K562 (cell line): Measurements from ENCODE around the gene CAMK2G. TPM values are rescaled to one million over a fixed set of nuclear protein-coding genes. Genes with fewer than 3 reads are reported as not detected.

Experiments
- ATAC-seq: fragments of 200-7000 bp; cut with Tn5 transposase; 3 replicates; pipeline ENCODE4 v1.9.1; 2020; ENCODE audit warnings: moderate library complexity
- BruUV-seq: library from RNA; stranded (reverse); fragments of 400-500 nt; replicated peaks from 2 replicates; lab custom pipeline; 2021; lab: Mats Ljungman, UMichigan
- CTCF ChIA-PET: fragments of 300-600 bp; formaldehyde crosslinking; extraction: SDS; loops from one replicate; lab custom pipeline; 2021; ENCODE audit warnings: low intra/inter-chr PET ratio; lab: Yijun Ruan, JAX
- POLR2A ChIA-PET: fragments of 300-600, 350-650 bp; sonication (Branson Sonifier 250); formaldehyde crosslinking; extraction: SDS; loops from one replicate; lab custom pipeline; 2021; ENCODE audit warnings: antibody characterized with exemption, inconsistent platforms; lab: Yijun Ruan, JAX
- DNase-seq, 4 experiments: peaks; one replicate each; pipeline versions ENCODE4 v3.0.0 to v3.0.0-alpha.2; 2011 to 2018; ENCODE audit warnings: low spot score in 3 of 4, mixed read lengths in 3 of 4; ENCODE audit errors: extremely low read depth in 1 of 4
- FAIRE-seq: peaks from 2 replicates; lab custom pipeline; 2011; peaks lifted over from hg19 to GRCh38; lab: Jason Lieb, UNC
- H2AFZ ChIP-seq: 2 replicates; pipeline ENCODE4 v1.6.0; 2011; ENCODE audit warnings: low read depth, low read length, control low read depth, inconsistent platforms
- H3K27ac ChIP-seq: fragments of 200-600 bp; 3 replicates; pipeline ENCODE4 v1.8.0; 2011; ENCODE audit warnings: low read depth, mild to moderate bottlenecking, control low read depth, inconsistent platforms, low read length, moderate library complexity, mixed read lengths; ENCODE audit errors: extremely low read depth
- H3K27me3 ChIP-seq, 2 experiments: fragments of 300-600 bp in 1 of 2; 2 replicates in 1 of 2; 3 replicates in 1 of 2; pipeline versions ENCODE4 v1.6.0 to v1.8.0; 2011; ENCODE audit warnings: inconsistent platforms in 2 of 2, low read length in 2 of 2, mild to moderate bottlenecking in 1 of 2, mixed read lengths in 1 of 2, moderate library complexity in 1 of 2; ENCODE audit not compliant: control insufficient read depth in 2 of 2, insufficient read depth in 2 of 2
- H3K36me3 ChIP-seq: fragments of 300-600 bp; 3 replicates; pipeline ENCODE4 v1.8.0; 2011; ENCODE audit warnings: mild to moderate bottlenecking, low read length, inconsistent platforms; ENCODE audit not compliant: control insufficient read depth, insufficient read depth
- H3K4me1 ChIP-seq, 2 experiments: fragments of 200-600 bp in 1 of 2; replicated peaks in 1 of 2; 2 replicates in 1 of 2; 3 replicates in 1 of 2; pipeline versions ENCODE4 v1.5.1 to v1.8.0; 2011; ENCODE audit warnings: inconsistent platforms in 2 of 2, low read length in 2 of 2, mild to moderate bottlenecking in 1 of 2, mixed read lengths in 1 of 2, moderate library complexity in 1 of 2; ENCODE audit not compliant: control insufficient read depth in 2 of 2, insufficient read depth in 2 of 2
- H3K4me2 ChIP-seq: 2 replicates; pipeline ENCODE4 v1.6.1; 2011; ENCODE audit warnings: low read length, control low read depth, inconsistent platforms, mixed read lengths; ENCODE audit not compliant: insufficient read depth
- H3K4me3 ChIP-seq: fragments of 200-600 bp; sonication (generic), shearing (Covaris generic); 2 replicates; pipeline ENCODE4 v1.5.1; 2016; ENCODE audit warnings: control low read depth, inconsistent platforms
- H3K79me2 ChIP-seq: fragments of 200-600 bp; 3 replicates; pipeline ENCODE4 v1.8.0; 2011; ENCODE audit warnings: low read length, inconsistent platforms; ENCODE audit not compliant: control insufficient read depth, insufficient read depth
- H3K9ac ChIP-seq, 2 experiments: 2 replicates each; pipeline versions ENCODE4 v1.6.0 to v1.6.1; 2011; ENCODE audit warnings: low read depth in 2 of 2, low read length in 2 of 2, control low read depth in 1 of 2, inconsistent platforms in 1 of 2, mild to moderate bottlenecking in 1 of 2, mixed read lengths in 1 of 2; ENCODE audit not compliant: insufficient read depth in 1 of 2
- H3K9me1 ChIP-seq: one replicate; pipeline ENCODE4 v1.6.0; 2011; ENCODE audit warnings: inconsistent platforms, mild to moderate bottlenecking, low read length, moderate library complexity; ENCODE audit not compliant: control insufficient read depth, insufficient read depth
- H3K9me3 ChIP-seq: replicated peaks from 2 replicates; pipeline ENCODE4 v1.5.1; 2011; ENCODE audit warnings: low read depth, low read length, inconsistent platforms; ENCODE audit not compliant: control insufficient read depth, insufficient read depth
- H4K20me1 ChIP-seq: replicated peaks from 2 replicates; pipeline ENCODE4 v1.6.1; 2011; ENCODE audit warnings: low read length, inconsistent platforms, mixed read lengths; ENCODE audit not compliant: control insufficient read depth, insufficient read depth
- BCOR ChIP-seq: fragments of 450-650 bp; IDR thresholded peaks from 2 replicates; pipeline ENCODE4 v1.6.1; 2016
- BRD9 ChIP-seq: fragments of 450-650 bp; IDR thresholded peaks from 2 replicates; pipeline ENCODE4 v1.6.1; 2018; ENCODE audit warnings: low read depth; ENCODE audit not compliant: partially characterized antibody
- CBX1 ChIP-seq: sonication (generic); IDR thresholded peaks from 2 replicates; pipeline ENCODE4 v1.6.1; 2016; ENCODE audit warnings: antibody characterized with exemption, low read depth, mild to moderate bottlenecking
- HDAC2 ChIP-seq: fragments of 450-650 bp; IDR thresholded peaks from 2 replicates; pipeline ENCODE4 v1.6.1; 2016; ENCODE audit warnings: mild to moderate bottlenecking
- MEIS2 ChIP-seq: fragments of 450-650 bp; IDR thresholded peaks from 2 replicates; pipeline ENCODE4 v1.6.1; 2014; ENCODE audit warnings: mild to moderate bottlenecking; ENCODE audit not compliant: partially characterized antibody
- NR3C1 ChIP-seq: sonication (generic); formaldehyde crosslinking; IDR thresholded peaks from 2 replicates; pipeline ENCODE4 v1.8.1; 2022; ENCODE audit warnings: missing genetic modification reagents
- SAP30 ChIP-seq: fragments of 200-600 bp; sonication (generic); IDR thresholded peaks from 2 replicates; pipeline ENCODE4 v1.6.1; 2012; ENCODE audit warnings: borderline replicate concordance, low read depth, mild to moderate bottlenecking, moderate library complexity, low read length, control low read depth, inconsistent platforms; ENCODE audit not compliant: insufficient read depth, poor library complexity, severe bottlenecking
- SP1 ChIP-seq: sonication (generic); formaldehyde crosslinking; IDR thresholded peaks from 2 replicates; pipeline ENCODE4 v1.8.1; 2022; ENCODE audit warnings: mild to moderate bottlenecking, missing genetic modification reagents
- TBL1XR1 ChIP-seq, 2 experiments: IDR thresholded peaks; 2 replicates each; pipeline ENCODE4 v1.6.1; 2012; ENCODE audit warnings: improper control_type of control experiment in 2 of 2, low read length in 2 of 2, mild to moderate bottlenecking in 1 of 2
- YY1 ChIP-seq, 3 experiments: IDR thresholded peaks; 2 replicates each; pipeline ENCODE4 v1.6.1; 2011; ENCODE audit warnings: low read length in 2 of 3, mild to moderate bottlenecking in 2 of 3, moderate library complexity in 2 of 3, borderline replicate concordance in 1 of 3, control low read depth in 1 of 3, low read depth in 1 of 3; ENCODE audit not compliant: insufficient read depth in 3 of 3, insufficient replicate concordance in 2 of 3, control insufficient read depth in 1 of 3, insufficient read length in 1 of 3; ENCODE audit errors: extremely low read depth in 1 of 3
- ZNF143 ChIP-seq: sonication (generic); formaldehyde crosslinking; IDR thresholded peaks from 2 replicates; pipeline ENCODE4 v1.9.0; 2022; ENCODE audit warnings: mild to moderate bottlenecking, missing genetic modification reagents
- WGBS: fragments of 100-300 bp; shearing (Covaris generic); methylation state at CpG from one replicate; pipeline ENCODE4 v1.1.6; 2016; ENCODE audit warnings: low coverage, mixed read lengths; ENCODE audit not compliant: insufficient coverage; ENCODE audit errors: missing lambda C conversion rate; 5-methylcytosine and 5-hydroxymethylcytosine counted together
- in situ Hi-C: fragments of 300-500 bp; cut with MboI; formaldehyde crosslinking; loops from 4 replicates; pipeline ENCODE4 v1.15.0; 2018; ENCODE audit warnings: inconsistent platforms, mixed read lengths
- intact Hi-C: fragments of 100-400 bp; cut with micrococcal nuclease; formaldehyde crosslinking; loops from 2 replicates; pipeline ENCODE4 v1.14.2; 2022
- polyA plus RNA-seq, 8 experiments: library from polyadenylated mRNA; depleted of rRNA in 4 of 8; stranded (reverse) in 5 of 8; unstranded in 3 of 8; fragments of >200 nt; fragmentation: Nextera tagmentation in 2 of 8; fragmentation: Illumina TruSeq in 1 of 8; extraction: Ambion mirVana in 2 of 8; extraction: Trizol in 1 of 8; gene quantifications; 2 replicates each; pipeline versions ENCODE4 v1.2.1 to v1.2.3, GENCODE V29; 2011 to 2014; ENCODE audit warnings: inconsistent platforms in 1 of 8, missing spikeins in 1 of 8
- total RNA-seq, 7 experiments: library from RNA; depleted of rRNA in 6 of 7; stranded (reverse); fragments of >200 nt in 6 of 7; fragmentation: Illumina TruSeq in 2 of 7; extraction: Trizol in 2 of 7; gene quantifications; 2 replicates each; pipeline versions ENCODE4 v1.2.1 to v1.2.3, GENCODE V29; 2011 to 2021; ENCODE audit warnings: low replicate concordance in 1 of 7
- TF ChIP-seq, protein P1 (sequence below): fragments of 250-450 bp; sonication (Bioruptor Pico); IDR thresholded peaks from 2 replicates; pipeline ENCODE4 v1.8.0; 2021; ENCODE audit warnings: mild to moderate bottlenecking, moderate library complexity
- TF ChIP-seq, protein P2 (sequence below): sonication (generic); formaldehyde crosslinking; IDR thresholded peaks from 2 replicates; pipeline ENCODE4 v1.9.0; 2022; ENCODE audit warnings: mild to moderate bottlenecking, missing genetic modification reagents
- TF ChIP-seq, protein P3 (sequence below), 2 experiments: fragments of 450-650 bp; conservative IDR thresholded peaks; 2 replicates each; pipeline ENCODE4 v1.6.1; 2017; ENCODE audit warnings: mild to moderate bottlenecking in 2 of 2, moderate library complexity in 2 of 2

The CAMK2G gene
- total and polyA plus RNA-seq, 9 of the 15 experiments (the other 6 are each of a cell fraction or from before 2014, with no cell fraction given) = 9.0 to 37.9 (median 32.6) TPM

DNA sequence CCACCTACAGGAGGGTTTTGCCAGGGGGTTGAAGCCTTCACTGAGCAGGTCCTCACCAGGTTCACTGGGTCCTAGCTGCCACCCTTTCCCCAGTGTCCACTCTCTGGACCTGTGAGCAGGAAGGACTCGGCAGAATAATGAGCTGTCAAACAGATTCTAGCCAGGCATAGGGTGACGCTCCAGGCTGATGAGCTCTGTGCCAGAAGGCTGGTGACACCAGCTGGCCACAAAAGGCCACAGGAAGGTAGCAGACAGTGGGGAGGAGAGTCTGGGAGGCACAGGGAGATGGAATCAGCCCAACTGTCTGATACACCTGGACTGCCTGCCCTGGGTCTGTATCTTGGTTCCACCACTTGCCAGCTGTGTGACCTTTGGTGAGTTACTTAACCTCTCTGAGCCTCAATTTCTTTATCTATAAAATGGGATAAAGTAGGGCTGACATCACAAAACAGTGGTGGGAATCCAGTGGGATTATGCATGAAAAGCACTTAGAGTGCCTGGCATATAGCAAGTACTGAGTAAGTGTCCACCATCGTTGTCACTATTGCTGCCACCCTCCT, 36.3 kb downstream of the CAMK2G start (continued):
- TF ChIP-seq ZNF143 (CRISPR knock-in tag) = peak; percentile 32; the same call in 1 of the 2 replicates
- no peak for TF ChIP-seq NR3C1
- peak; percentile 75; the same call in 1 of the 2 replicates for TF ChIP-seq HDAC2
- TF ChIP-seq BCOR = peak; percentile 97
- TF ChIP-seq, protein P1, sequence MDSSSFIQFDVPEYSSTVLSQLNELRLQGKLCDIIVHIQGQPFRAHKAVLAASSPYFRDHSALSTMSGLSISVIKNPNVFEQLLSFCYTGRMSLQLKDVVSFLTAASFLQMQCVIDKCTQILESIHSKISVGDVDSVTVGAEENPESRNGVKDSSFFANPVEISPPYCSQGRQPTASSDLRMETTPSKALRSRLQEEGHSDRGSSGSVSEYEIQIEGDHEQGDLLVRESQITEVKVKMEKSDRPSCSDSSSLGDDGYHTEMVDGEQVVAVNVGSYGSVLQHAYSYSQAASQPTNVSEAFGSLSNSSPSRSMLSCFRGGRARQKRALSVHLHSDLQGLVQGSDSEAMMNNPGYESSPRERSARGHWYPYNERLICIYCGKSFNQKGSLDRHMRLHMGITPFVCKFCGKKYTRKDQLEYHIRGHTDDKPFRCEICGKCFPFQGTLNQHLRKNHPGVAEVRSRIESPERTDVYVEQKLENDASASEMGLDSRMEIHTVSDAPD = no peak
- TF ChIP-seq BRD9 = peak; percentile 53
- TF ChIP-seq, protein P2, sequence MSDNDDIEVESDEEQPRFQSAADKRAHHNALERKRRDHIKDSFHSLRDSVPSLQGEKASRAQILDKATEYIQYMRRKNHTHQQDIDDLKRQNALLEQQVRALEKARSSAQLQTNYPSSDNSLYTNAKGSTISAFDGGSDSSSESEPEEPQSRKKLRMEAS (CRISPR knock-in tag) = peak; percentile 18; the same call in 1 of the 2 replicates
- peak; percentile 63; the same call in 1 of the 2 replicates for TF ChIP-seq CBX1
- no peak for TF ChIP-seq SP1

DNA sequence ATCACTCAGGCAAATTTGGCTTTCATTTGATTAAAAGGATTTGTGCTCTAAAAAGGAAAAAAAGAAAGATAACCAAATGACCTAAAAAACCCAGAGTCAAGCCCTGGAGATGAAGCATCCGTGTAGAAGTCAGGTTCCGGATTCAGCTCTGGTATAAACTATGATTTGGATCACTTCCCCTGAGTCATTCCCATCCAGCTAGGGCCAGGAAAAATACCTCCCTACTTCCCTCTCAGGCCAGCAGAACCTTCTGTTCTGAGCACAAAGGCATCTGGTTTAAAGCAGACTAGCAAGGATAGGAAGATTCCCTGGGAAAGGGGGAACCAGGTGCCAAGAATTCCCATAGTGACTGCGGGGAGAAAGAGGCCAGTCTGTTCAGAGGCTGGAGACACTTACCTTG, 37.3 kb downstream of the CAMK2G start:
- Histone ChIP-seq H3K4me2 (no peak overlapping the region), H3K9me3 (no peaks in the 10 kb centered on the region), H3K4me1 (peaks cover 0 to 10% of the 10 kb centered on the region in 2 experiments; a peak in 1 of 5 replicates), H3K79me2 (no peaks in the 10 kb centered on the region), H3K27me3 (no peaks in the 10 kb centered on the region), H3K9ac (no peak overlapping the region), H3K36me3 (peaks cover 47% of the 10 kb centered on the region; the same call in 2 of the 3 replicates), H2AFZ (no peak overlapping the region), H3K9me1 (no peaks in the 10 kb centered on the region), H3K27ac (no peak overlapping the region), H4K20me1 (no peaks in the 10 kb centered on the region), H3K4me3 (no peak overlapping the region)
- ChIA-PET CTCF (no interaction called here), POLR2A (interaction anchor here (0.6 to 1.2 kb wide), 5 partner anchors 14 to 271 kb away, joined by 3 to 4 read pairs (median 3); no protein-coding TSS in a partner anchor)
- FAIRE-seq (no peak), DNase-seq (no peak), ATAC-seq (no peak)
- 98% methylated on average over 3 of the region's 3 CpGs for WGBS
- BruUV-seq = no TSS peak
- in situ Hi-C loops = no loop called here
- TF ChIP-seq SAP30 = no peak
- no peak for TF ChIP-seq TBL1XR1 (IDR thresholded peaks at IDR 0.05; ENCODE audit: low read length in 2 of 2)
- TF ChIP-seq YY1 (IDR thresholded peaks at IDR 0.05; ENCODE audit: borderline replicate concordance in 1 of 3, control insufficient read depth in 1 of 3, extremely low read depth in 1 of 3, insufficient read depth in 3 of 3, insufficient read length in 1 of 3, insufficient replicate concordance in 2 of 3, low read depth in 1 of 3, low read length in 2 of 3) = no peak
- no peak for TF ChIP-seq MEIS2
- TF ChIP-seq, protein P3, sequence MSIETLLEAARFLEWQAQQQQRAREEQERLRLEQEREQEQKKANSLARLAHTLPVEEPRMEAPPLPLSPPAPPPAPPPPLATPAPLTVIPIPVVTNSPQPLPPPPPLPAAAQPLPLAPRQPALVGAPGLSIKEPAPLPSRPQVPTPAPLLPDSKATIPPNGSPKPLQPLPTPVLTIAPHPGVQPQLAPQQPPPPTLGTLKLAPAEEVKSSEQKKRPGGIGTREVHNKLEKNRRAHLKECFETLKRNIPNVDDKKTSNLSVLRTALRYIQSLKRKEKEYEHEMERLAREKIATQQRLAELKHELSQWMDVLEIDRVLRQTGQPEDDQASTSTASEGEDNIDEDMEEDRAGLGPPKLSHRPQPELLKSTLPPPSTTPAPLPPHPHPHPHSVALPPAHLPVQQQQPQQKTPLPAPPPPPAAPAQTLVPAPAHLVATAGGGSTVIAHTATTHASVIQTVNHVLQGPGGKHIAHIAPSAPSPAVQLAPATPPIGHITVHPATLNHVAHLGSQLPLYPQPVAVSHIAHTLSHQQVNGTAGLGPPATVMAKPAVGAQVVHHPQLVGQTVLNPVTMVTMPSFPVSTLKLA (conservative IDR thresholded peaks at IDR 0.05) = no peak
- intact Hi-C loops = no loop called here
